Loucy (cell line): ENCODE results near the gene CXCR2.

ENCODE experiments used
- H2AFZ ChIP-seq: fragments of 200-600 bp; sonication (generic); 2 replicates; pipeline ENCODE4 v1.6.0; 2016; ENCODE audit warnings: antibody characterized with exemption, mild to moderate bottlenecking, low read length, moderate library complexity
- H3F3A ChIP-seq: fragments of 200-600 bp; 2 replicates; pipeline ENCODE4 v1.6.0; 2016; ENCODE audit warnings: antibody characterized with exemption, low read depth, mild to moderate bottlenecking
- H3K27me3 ChIP-seq: fragments of 200-600 bp; sonication (generic); 2 replicates; pipeline ENCODE4 v1.6.1; 2014; ENCODE audit warnings: low read length, mild to moderate bottlenecking; ENCODE audit not compliant: insufficient read depth, poor library complexity, severe bottlenecking
- H3K36me3 ChIP-seq: fragments of 200-600 bp; sonication (generic); 2 replicates; pipeline ENCODE4 v1.6.1; 2016; ENCODE audit warnings: low read length; ENCODE audit not compliant: insufficient read depth
- H3K4me1 ChIP-seq: fragments of 200-600 bp; sonication (generic); 2 replicates; pipeline ENCODE4 v1.5.1; 2014; ENCODE audit warnings: low read length, mild to moderate bottlenecking; ENCODE audit not compliant: insufficient read depth, poor library complexity, severe bottlenecking
- H3K4me2 ChIP-seq: fragments of 200-600 bp; sonication (generic); 2 replicates; pipeline ENCODE4 v1.6.0; 2014; ENCODE audit warnings: antibody characterized with exemption, low read length, low read depth, mild to moderate bottlenecking; ENCODE audit not compliant: poor library complexity, severe bottlenecking
- H3K4me3 ChIP-seq: fragments of 200-600 bp; sonication (generic); 2 replicates; pipeline ENCODE4 v1.5.1; 2014; ENCODE audit warnings: low read length, mild to moderate bottlenecking, mixed read lengths; ENCODE audit not compliant: poor library complexity, severe bottlenecking
- H3K79me2 ChIP-seq: fragments of 200-600 bp; sonication (generic); 2 replicates; pipeline ENCODE4 v1.6.1; 2014; ENCODE audit warnings: low read length; ENCODE audit not compliant: insufficient read depth
- H3K9ac ChIP-seq: fragments of 200-600 bp; sonication (generic); 2 replicates; pipeline ENCODE4 v1.6.0; 2014; ENCODE audit warnings: mild to moderate bottlenecking, low read depth, low read length, moderate library complexity; ENCODE audit not compliant: poor library complexity, severe bottlenecking
- H3K9me2 ChIP-seq: fragments of 200-600 bp; sonication (generic); replicated peaks from 2 replicates; pipeline ENCODE4 v1.6.1; 2016; ENCODE audit warnings: low read depth, low read length, mixed read lengths
- H3K9me3 ChIP-seq: fragments of 200-600 bp; sonication (generic); 2 replicates; pipeline ENCODE4 v1.6.1; 2014; ENCODE audit warnings: mild to moderate bottlenecking, antibody characterized with exemption, low read length, low read depth; ENCODE audit not compliant: insufficient read depth
- H4K20me1 ChIP-seq: fragments of 200-600 bp; sonication (generic); 2 replicates; pipeline ENCODE4 v1.6.0; 2014; ENCODE audit warnings: antibody characterized with exemption, low read length, mild to moderate bottlenecking; ENCODE audit not compliant: insufficient read depth, poor library complexity, severe bottlenecking
- CTCF ChIP-seq: fragments of 200-600 bp; sonication (generic); conservative IDR thresholded peaks from 2 replicates; pipeline ENCODE4 v1.5.1; 2014; ENCODE audit warnings: mild to moderate bottlenecking, antibody characterized with exemption, low read length
- EZH2phosphoT487 ChIP-seq: fragments of 200-600 bp; IDR thresholded peaks from 2 replicates; pipeline ENCODE4 v1.6.1; 2018; ENCODE audit warnings: antibody characterized with exemption, mild to moderate bottlenecking, moderate library complexity, borderline replicate concordance

The CXCR2 gene

GRCh38 chr2:218083352-218083676 lies 42.5 kb upstream of the CXCR2 start:
- H3K9ac ChIP-seq = no peak overlapping the region
- H3K79me2 ChIP-seq = no peaks in the 10 kb centered on the region
- H3K4me2 ChIP-seq = no peak overlapping the region
- TF ChIP-seq EZH2phosphoT487 (no peak), CTCF (no peak)
- H3F3A ChIP-seq = no peaks in the 10 kb centered on the region
- H3K9me2 ChIP-seq = no peaks in the 10 kb centered on the region
- no peak overlapping the region for H3K4me3 ChIP-seq
- H3K9me3 ChIP-seq = peaks cover 3% of the 10 kb centered on the region; the same call in 1 of the 2 replicates
- no peaks in the 10 kb centered on the region for H3K4me1 ChIP-seq
- no peaks in the 10 kb centered on the region for H3K36me3 ChIP-seq
- H4K20me1 ChIP-seq = no peaks in the 10 kb centered on the region
- H2AFZ ChIP-seq = no peak overlapping the region
- no peaks in the 10 kb centered on the region for H3K27me3 ChIP-seq

- TF ChIP-seq CTCF (no peak), EZH2phosphoT487 (no peak)
Measured at GRCh38 chr2:218086478-218086877, 39.4 kb upstream of the CXCR2 start.

GRCh38 chr2:218089259-218089658 lies 36.6 kb upstream of the CXCR2 start:
- no peaks in the 10 kb centered on the region for H3F3A ChIP-seq
- H3K4me3 ChIP-seq = no peak overlapping the region
- H3K4me2 ChIP-seq = no peak overlapping the region
- H4K20me1 ChIP-seq = no peaks in the 10 kb centered on the region
- no peaks in the 10 kb centered on the region for H3K27me3 ChIP-seq
- peaks cover 3% of the 10 kb centered on the region; the same call in 1 of the 2 replicates for H3K9me3 ChIP-seq
- H3K9me2 ChIP-seq = no peaks in the 10 kb centered on the region
- H2AFZ ChIP-seq = no peak overlapping the region
- H3K9ac ChIP-seq = no peak overlapping the region
- no peaks in the 10 kb centered on the region for H3K79me2 ChIP-seq
- TF ChIP-seq EZH2phosphoT487 (no peak), CTCF (no peak)
- H3K4me1 ChIP-seq = no peaks in the 10 kb centered on the region
- no peaks in the 10 kb centered on the region for H3K36me3 ChIP-seq

More at GRCh38 chr2:218086478-218086877, 39.4 kb upstream of the CXCR2 start:
- Histone ChIP-seq H3K36me3 (no peaks in the 10 kb centered on the region), H3K9me3 (peaks cover 3% of the 10 kb centered on the region; the same call in 1 of the 2 replicates), H3K9me2 (no peaks in the 10 kb centered on the region), H2AFZ (no peak overlapping the region), H3K4me2 (no peak overlapping the region), H3F3A (no peaks in the 10 kb centered on the region), H3K79me2 (no peaks in the 10 kb centered on the region), H3K9ac (no peak overlapping the region), H3K4me1 (no peaks in the 10 kb centered on the region), H3K4me3 (no peak overlapping the region), H4K20me1 (no peaks in the 10 kb centered on the region), H3K27me3 (no peaks in the 10 kb centered on the region)
